Gastrocnemius medialis (tissue), 4 donors: ENCODE results near the gene SLC2A1. TPM values are rescaled to one million over a fixed set of nuclear protein-coding genes. Genes with fewer than 3 reads are reported as not detected.
A peak's percentile ranks its signal among the peaks of the same experiment; 100 is the strongest.

Source experiments
- ATAC-seq, 2 donors: fragments of 150-250 bp; one replicate each; pipeline ENCODE4 v1.9.1; 2016
- DNase-seq, 2 donors: peaks; one replicate each; pipeline ENCODE4 v3.0.0-alpha.2; 2019
- H3K27ac ChIP-seq, 4 donors: fragments of 200-600 bp; sonication (generic); 1 replicate in 1 of 4; 2 replicates in 3 of 4; pipeline ENCODE4 v1.5.1; 2016 to 2018; ENCODE audit warnings: mild to moderate bottlenecking in 2 of 4, moderate library complexity in 1 of 4
- H3K27me3 ChIP-seq, 3 donors: fragments of 200-600 bp; sonication (generic) in 2 of 3; 1 replicate in 1 of 3; 2 replicates in 2 of 3; pipeline versions ENCODE4 v1.5.1 to v1.6.0; 2016 to 2019; ENCODE audit warnings: mild to moderate bottlenecking in 1 of 3, moderate library complexity in 1 of 3
- H3K36me3 ChIP-seq, 2 donors: fragments of 200-600 bp; sonication (generic) in 1 of 2; one replicate each; pipeline ENCODE4 v1.5.1; 2017 to 2018
- H3K4me1 ChIP-seq, 2 donors: fragments of 200-600 bp; sonication (generic) in 1 of 2; one replicate each; pipeline ENCODE4 v1.5.1; 2016 to 2017; ENCODE audit warnings: mild to moderate bottlenecking in 2 of 2
- H3K4me3 ChIP-seq, 4 donors: fragments of 200-600 bp; sonication (generic) in 3 of 4; 1 replicate in 1 of 4; 2 replicates in 3 of 4; pipeline ENCODE4 v1.5.1; 2016 to 2019; ENCODE audit warnings: mild to moderate bottlenecking in 2 of 4
- H3K9me3 ChIP-seq, 3 donors: fragments of 200-600 bp; sonication (generic) in 2 of 3; 1 replicate in 1 of 3; 2 replicates in 2 of 3; pipeline ENCODE4 v1.5.1; 2016 to 2019
- CTCF ChIP-seq, 5 experiments: fragments of 450-650 bp in 3 of 5; fragments of 200-600 bp in 2 of 5; sonication (generic) in 2 of 5; IDR thresholded peaks in 4 of 5; conservative IDR thresholded peaks in 1 of 5; 1 replicate in 4 of 5; 2 replicates in 1 of 5; pipeline ENCODE4 v1.5.1; 2016 to 2019; ENCODE audit warnings: antibody characterized with exemption in 5 of 5, mild to moderate bottlenecking in 3 of 5, moderate library complexity in 3 of 5
- POLR2A ChIP-seq, 2 donors: fragments of 450-650 bp; IDR thresholded peaks; one replicate each; pipeline ENCODE4 v1.6.1; 2017; ENCODE audit warnings: antibody characterized with exemption in 2 of 2, mild to moderate bottlenecking in 2 of 2, moderate library complexity in 2 of 2
- in situ Hi-C, 4 donors: fragments of 200-750 bp; cut with MboI; loops; one replicate each; pipeline versions ENCODE4 v1.15.0 to v1.8.0; 2017; ENCODE audit warnings: low sequenced_read_pairs in 4 of 4
- intact Hi-C: fragments of 100-400 bp; cut with DNase I; formaldehyde crosslinking; loops from one replicate; pipeline ENCODE4 v1.15.1; 2023; ENCODE audit warnings: low total_unique reads
- total RNA-seq, 4 donors: library from RNA; depleted of rRNA; stranded (reverse); fragments of >200 nt; gene quantifications; one replicate each; pipeline versions ENCODE4 v1.1.0 to v1.2.3, GENCODE V29; 2016

The SLC2A1 gene
- total RNA-seq, 4 donors from 2014 or later: 6.3 to 16.1 (median 9.4) TPM

- in situ Hi-C loops: no loop called here
- H3K4me1 ChIP-seq: peaks cover 7 to 24% of the 10 kb centered on the region in 2 donors
- H3K4me3 ChIP-seq: no peak overlapping the region
- H3K27me3 ChIP-seq: no peaks in the 10 kb centered on the region
- ATAC-seq (peak; percentile 92 to 94), DNase-seq (peak in 1 of 2 donors; percentile 64)
- H3K27ac ChIP-seq: peak overlapping the region; percentile 1 to 36 (median 19)
- TF ChIP-seq POLR2A (IDR thresholded peaks at IDR 0.05): no peak
- TF ChIP-seq CTCF (IDR thresholded peaks at IDR 0.05 in 4 of 5, conservative IDR thresholded peaks at IDR 0.05 in 1 of 5): no peak
- intact Hi-C loops: no loop called here
- no peaks in the 10 kb centered on the region for H3K9me3 ChIP-seq
- no peaks in the 10 kb centered on the region for H3K36me3 ChIP-seq
Measured at GRCh38 chr1:42937141-42937696, 21.4 kb downstream of the SLC2A1 start.

DNA sequence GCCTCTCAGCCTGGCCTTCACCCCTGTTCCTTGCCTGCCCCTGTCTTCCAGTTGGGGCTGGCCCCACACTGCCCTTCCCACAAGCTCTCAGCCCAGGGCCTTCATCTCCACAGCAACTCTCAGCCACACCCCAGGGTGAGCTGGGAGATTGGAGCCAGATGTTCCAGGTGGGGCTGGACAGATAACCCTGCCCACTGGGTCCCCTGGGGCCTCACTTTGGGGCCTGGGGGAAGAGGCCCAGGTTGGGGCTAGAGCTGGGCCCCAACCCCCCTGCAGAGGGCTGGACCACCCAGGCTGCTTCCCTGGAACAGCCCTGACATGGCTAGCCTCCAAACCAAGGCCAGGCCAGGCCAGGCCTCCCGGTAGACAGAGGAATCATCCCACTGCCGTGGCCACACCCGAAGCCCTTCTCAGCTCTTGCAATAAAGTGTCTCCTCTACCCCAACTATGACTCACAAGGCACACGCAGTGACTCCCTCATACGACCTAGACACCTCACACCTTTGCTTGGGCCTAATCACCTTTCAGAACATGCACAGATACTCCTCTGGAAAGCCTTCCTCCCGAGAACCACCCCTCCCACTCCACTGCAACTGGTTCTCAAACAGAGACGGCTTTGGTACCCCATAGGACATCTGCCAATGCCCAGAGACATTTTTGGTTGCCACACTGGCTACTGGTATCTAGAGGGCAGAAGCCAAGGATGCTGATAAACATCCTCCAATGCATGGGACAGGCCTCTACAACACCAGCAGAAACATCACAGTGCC is 22.2 kb downstream of the SLC2A1 start:
- TF ChIP-seq CTCF (IDR thresholded peaks at IDR 0.05 in 4 of 5, conservative IDR thresholded peaks at IDR 0.05 in 1 of 5): no peak
- DNase-seq: peak in 1 of 2 donors; percentile 43
- Histone ChIP-seq H3K27ac (peak overlapping the region; percentile 1 to 36 (median 19)), H3K36me3 (no peaks in the 10 kb centered on the region), H3K4me1 (peaks cover 5 to 17% of the 10 kb centered on the region in 2 donors), H3K9me3 (no peaks in the 10 kb centered on the region), H3K4me3 (no peak overlapping the region), H3K27me3 (no peaks in the 10 kb centered on the region)
- ATAC-seq: peak in 1 of 2 donors; percentile 32
- in situ Hi-C loops (no loop called here), intact Hi-C loops (no loop called here)

- no peak overlapping the region for H3K4me3 ChIP-seq
Measured at GRCh38 chr1:42935971-42936308, 22.7 kb downstream of the SLC2A1 start.

DNA sequence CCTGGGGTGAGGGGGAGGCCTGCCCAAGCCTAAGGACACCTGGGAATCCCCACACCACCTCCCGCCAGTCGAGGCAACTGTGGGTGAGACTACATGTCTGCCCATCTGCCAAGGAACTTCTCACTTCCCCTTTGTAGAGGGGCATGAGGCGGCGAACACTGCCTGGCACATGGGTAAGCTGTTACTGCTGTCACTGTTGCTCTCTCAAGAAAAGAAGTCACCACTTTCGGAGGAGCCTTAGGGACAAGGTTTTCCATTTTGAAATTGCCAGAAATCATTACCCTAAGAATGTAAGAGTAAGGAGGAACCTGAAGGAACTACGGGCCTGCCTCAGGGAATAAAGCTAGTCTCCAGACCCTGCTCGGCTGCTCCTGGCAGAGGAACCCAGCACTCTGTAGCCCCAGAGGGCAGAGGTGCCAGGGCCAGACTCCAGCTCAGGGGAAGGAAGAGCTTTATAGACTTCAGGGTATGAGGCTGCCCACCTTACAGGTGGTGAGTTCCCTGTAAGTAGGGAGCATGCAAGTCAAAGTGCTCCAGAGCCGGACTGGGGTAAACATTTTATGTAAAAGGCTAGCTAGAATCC is 23.3 kb downstream of the SLC2A1 start:
- no peaks in the 10 kb centered on the region for H3K9me3 ChIP-seq
- intact Hi-C loops: no loop called here
- H3K4me3 ChIP-seq: no peak overlapping the region
- in situ Hi-C loops: no loop called here
- no peak overlapping the region for H3K27ac ChIP-seq
- TF ChIP-seq CTCF (IDR thresholded peaks at IDR 0.05 in 4 of 5, conservative IDR thresholded peaks at IDR 0.05 in 1 of 5) (no peak), POLR2A (IDR thresholded peaks at IDR 0.05) (no peak)
- no peaks in the 10 kb centered on the region for H3K27me3 ChIP-seq
- no peaks in the 10 kb centered on the region for H3K36me3 ChIP-seq
- peaks cover 0 to 11% of the 10 kb centered on the region in 2 donors for H3K4me1 ChIP-seq
- DNase-seq (peak in 1 of 2 donors; percentile 21), ATAC-seq (no peak)

More at GRCh38 chr1:42935971-42936308, 22.7 kb downstream of the SLC2A1 start:
- H3K9me3 ChIP-seq: no peaks in the 10 kb centered on the region
- no peak for ATAC-seq
- no peaks in the 10 kb centered on the region for H3K36me3 ChIP-seq
- intact Hi-C loops: no loop called here
- H3K27me3 ChIP-seq: no peaks in the 10 kb centered on the region
- TF ChIP-seq CTCF (IDR thresholded peaks at IDR 0.05 in 4 of 5, conservative IDR thresholded peaks at IDR 0.05 in 1 of 5) (no peak), POLR2A (IDR thresholded peaks at IDR 0.05) (no peak)
- H3K4me1 ChIP-seq: peaks cover 0 to 11% of the 10 kb centered on the region in 2 donors
- no peak overlapping the region for H3K27ac ChIP-seq
- in situ Hi-C loops: no loop called here
- DNase-seq: no peak
